HG02610 (cell line): ENCODE measurements around the gene PCID2.

Experiments
- ATAC-seq: cut with Tn5 transposase; IDR thresholded peaks from one replicate; pipeline ENCODE4 v1.9.1; 2021; ENCODE audit warnings: mild to moderate bottlenecking, moderate library complexity; ENCODE audit not compliant: unreplicated experiment

PCID2 gene

GRCh38 chr13:113150550-113151365 is 57.7 kb downstream of the PCID2 start:
- ATAC-seq, result no peak

- ATAC-seq, result no peak
Measured at GRCh38 chr13:113149711-113150549, 58.5 kb downstream of the PCID2 start.

- no peak for ATAC-seq
Measured at GRCh38 chr13:113148940-113149503, 59.4 kb downstream of the PCID2 start.

GRCh38 chr13:113148407-113148806 is 60.1 kb downstream of the PCID2 start:
- no peak for ATAC-seq

- no peak for ATAC-seq
Measured at GRCh38 chr13:113147206-113147605, 61.3 kb downstream of the PCID2 start.

GRCh38 chr13:113146750-113147149 is 61.7 kb downstream of the PCID2 start:
- no peak for ATAC-seq

- no peak for ATAC-seq
Measured at GRCh38 chr13:113145911-113146598, 62.4 kb downstream of the PCID2 start.

- ATAC-seq, result no peak
Measured at GRCh38 chr13:113145496-113145895, 63.0 kb downstream of the PCID2 start.

- no peak for ATAC-seq
Measured at GRCh38 chr13:113144255-113144629, 64.2 kb downstream of the PCID2 start.

GRCh38 chr13:113143466-113144254 is 64.8 kb downstream of the PCID2 start:
- ATAC-seq, result no peak

- no peak for ATAC-seq
Measured at GRCh38 chr13:113142876-113143275, 65.6 kb downstream of the PCID2 start.

GRCh38 chr13:113141601-113141970 is 66.9 kb downstream of the PCID2 start:
- no peak for ATAC-seq

GRCh38 chr13:113140677-113141600 is 67.5 kb downstream of the PCID2 start:
- no peak for ATAC-seq

- ATAC-seq, result no peak
Measured at GRCh38 chr13:113139577-113139976, 68.9 kb downstream of the PCID2 start.

- no peak for ATAC-seq
Measured at GRCh38 chr13:113138792-113139551, 69.5 kb downstream of the PCID2 start.

- ATAC-seq, result no peak
Measured at GRCh38 chr13:113137691-113138298, 70.7 kb downstream of the PCID2 start.

- no peak for ATAC-seq
Measured at GRCh38 chr13:113135281-113135760, 73.1 kb downstream of the PCID2 start.
